H7 (cell line): ENCODE results near the gene SDE2. TPM values are rescaled to one million over a fixed set of nuclear protein-coding genes. Genes with fewer than 3 reads are reported as not detected.
"Not testable (repeated sequence)": the region's sequence is repeated elsewhere in the genome, so short reads cannot be mapped to it uniquely, and the experiment has no call there.

ENCODE experiments used
- DNase-seq: peaks from one replicate; pipeline ENCODE4 v3.0.0; 2012
- H3K27me3 ChIP-seq: 2 replicates; pipeline ENCODE4 v1.6.0; 2011; ENCODE audit warnings: mild to moderate bottlenecking, low read length; ENCODE audit not compliant: control insufficient read depth, insufficient read depth
- H3K36me3 ChIP-seq: replicated peaks from 2 replicates; pipeline ENCODE4 v1.5.1; 2011; ENCODE audit warnings: low read length; ENCODE audit not compliant: control insufficient read depth, insufficient read depth
- H3K4me3 ChIP-seq: 2 replicates; pipeline ENCODE4 v1.5.1; 2011; ENCODE audit warnings: low read depth, mild to moderate bottlenecking, control low read depth, low read length, moderate library complexity; ENCODE audit not compliant: insufficient read depth
- total RNA-seq: library from RNA; depleted of rRNA; stranded (reverse); fragments of >200 nt; shearing (Covaris generic); gene quantifications from 2 replicates; pipeline ENCODE4 v1.2.3, GENCODE V29; 2014; rRNA removed

The SDE2 gene
- total RNA-seq, 1 experiment from 2014 or later, result 34.4 TPM

- Histone ChIP-seq H3K27me3 (no peaks in the 10 kb centered on the region), H3K4me3 (no peak overlapping the region), H3K36me3 (peaks cover 5% of the 10 kb centered on the region)
- DNase-seq, result no peak
Measured at GRCh38 chr1:225936523-225936922, 62.6 kb downstream of the SDE2 start.

GRCh38 chr1:225936086-225936485, 63.1 kb downstream of the SDE2 start:
- H3K27me3 ChIP-seq, H3K36me3 ChIP-seq, DNase-seq, H3K4me3 ChIP-seq: not testable (repeated sequence)

- no peak for DNase-seq
- Histone ChIP-seq H3K27me3 (no peaks in the 10 kb centered on the region), H3K4me3 (no peak overlapping the region), H3K36me3 (peaks cover 5% of the 10 kb centered on the region)
Measured at GRCh38 chr1:225934711-225935110, 64.4 kb downstream of the SDE2 start.

DNA sequence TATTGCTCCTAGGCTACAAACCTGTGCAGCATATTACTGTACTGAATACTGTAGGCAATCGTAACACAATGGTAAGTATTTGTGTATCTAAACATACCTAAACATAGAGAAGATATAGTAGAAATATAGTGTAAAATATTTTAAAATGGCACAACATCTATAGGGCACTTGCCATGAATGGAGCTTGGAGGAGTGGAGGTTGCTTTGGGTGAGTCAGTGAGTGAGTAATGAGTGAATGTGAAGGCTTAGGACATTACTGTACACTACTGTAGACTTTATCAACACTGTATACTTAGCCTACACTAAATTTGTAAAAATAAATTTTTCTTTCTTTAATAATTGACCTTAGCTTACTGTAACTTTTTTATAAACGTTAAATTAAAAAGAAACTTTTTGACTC, 66.1 kb downstream of the SDE2 start:
- DNase-seq, result no peak
- Histone ChIP-seq H3K4me3 (no peak overlapping the region), H3K27me3 (no peaks in the 10 kb centered on the region), H3K36me3 (peaks cover 5% of the 10 kb centered on the region)

Other genes starting within 250 kb of the SDE2 start
- gene SRP9, start 221.5 kb downstream of the SDE2 start, total RNA-seq, result 647 and 743 TPM in 2 replicates
- 41.6 and 52.1 TPM in 2 replicates for gene EPHX1, start 189.2 kb downstream of the SDE2 start, total RNA-seq
- 101 and 154 TPM in 2 replicates for gene TMEM63A, start 117.0 kb downstream of the SDE2 start, total RNA-seq
- gene LEFTY1, start 110.2 kb downstream of the SDE2 start, total RNA-seq, result 2,746 and 3,860 TPM in 2 replicates
- gene PYCR2, start 75.1 kb downstream of the SDE2 start, total RNA-seq, result 308 and 356 TPM in 2 replicates
- 971 and 2,272 TPM in 2 replicates for gene LEFTY2, start 58.1 kb downstream of the SDE2 start, total RNA-seq
- gene H3-3A, start 63.4 kb upstream of the SDE2 start, total RNA-seq, result 963 and 975 TPM in 2 replicates
- gene ACBD3, start 187.4 kb upstream of the SDE2 start, total RNA-seq, result 43.7 and 57.6 TPM in 2 replicates
- gene MIXL1, start 224.3 kb upstream of the SDE2 start, total RNA-seq, result 27.5 and 61.1 TPM in 2 replicates